Pancreas (tissue), 10 donors: Measurements from ENCODE around the gene HYAL2. TPM values are rescaled to one million over a fixed set of nuclear protein-coding genes. Genes with fewer than 3 reads are reported as not detected.

ENCODE experiments used
- ATAC-seq, 4 donors: fragments of 200-7000 bp; cut with Tn5 transposase; one replicate each; pipeline versions ENCODE4 v1.8.0 to v1.9.1; 2020; ENCODE audit warnings: mild to moderate bottlenecking in 4 of 4, moderate library complexity in 4 of 4
- DNase-seq, 6 donors: peaks; one replicate each; pipeline ENCODE4 v3.0.0-alpha.2; 2020
- FAIRE-seq: peaks from 2 replicates; lab custom pipeline; 2012; peaks lifted over from hg19 to GRCh38; lab: Jason Lieb, UNC
- H3K27ac ChIP-seq, 4 donors: fragments of 200-600 bp; sonication (generic); 1 replicate in 3 of 4; 2 replicates in 1 of 4; pipeline versions ENCODE4 v1.5.0 to v1.8.0; 2020
- H3K27me3 ChIP-seq, 4 donors: fragments of 200-600 bp; one replicate each; pipeline ENCODE4 v1.8.0; 2021
- H3K36me3 ChIP-seq, 3 donors: fragments of 200-600 bp; sonication (generic) in 1 of 3; one replicate each; pipeline versions ENCODE4 v1.5.0 to v1.8.0; 2020 to 2021
- H3K4me1 ChIP-seq, 3 donors: fragments of 200-600 bp; one replicate each; pipeline ENCODE4 v1.8.0; 2021
- H3K4me3 ChIP-seq, 4 donors: fragments of 200-600 bp; sonication (generic) in 2 of 4; one replicate each; pipeline versions ENCODE4 v1.5.0 to v1.8.0; 2020 to 2021
- H3K9me3 ChIP-seq, 4 donors: fragments of 200-600 bp; one replicate each; pipeline ENCODE4 v1.8.0; 2021
- CTCF ChIP-seq, 4 donors: fragments of 200-600 bp; sonication (generic) in 3 of 4; IDR thresholded peaks; one replicate each; pipeline versions ENCODE4 v1.5.0 to v1.8.0; 2021; ENCODE audit warnings: antibody characterized with exemption in 4 of 4
- WGBS, 2 donors: extraction: QIAGEN DNeasy Blood & Tissue Kit; methylation state at CpG; one replicate each; pipeline ENCODE4 v1.1.7; 2013; 5-methylcytosine and 5-hydroxymethylcytosine counted together
- intact Hi-C, 3 donors: fragments of 100-400 bp; cut with DNase I; formaldehyde crosslinking; loops; one replicate each; pipeline versions ENCODE4 v1.11.1 to v1.14.2; 2022
- polyA plus RNA-seq, 2 donors: library from polyadenylated mRNA; stranded (reverse); fragments of 200-250 nt; gene quantifications; one replicate each; pipeline ENCODE4 v1.2.3, GENCODE V29; 2013
- total RNA-seq, 6 donors: library from RNA; stranded (reverse); fragmentation: NEBNext Ultra II Directional in 4 of 6; extraction: Animal tissue kit (Norgen Biotek cat#: 25700) in 4 of 6; gene quantifications; one replicate each; pipeline versions ENCODE4 v1.2.1 to v1.2.4, GENCODE V29; 2021 to 2023
- donor health status: healthy with polysubstance abuse.
- donor health status: DM: no; HTN: no; CAD: no; lungs with moderate emphysema.
- donor health status: DM: no; HTN: no; CAD: no.
- donor health status: control.
- donor health status: control.
- donor health status: Bipolar disorder and iron deficiency.
- donor health status: DM: yes; HTN: yes; CAD: no.
- donor health status: DM: no; HTN: no; CAD: no.
- donor health status: DM: no; HTN: no; CAD: no.
- donor health status: DM: yes; HTN: yes; CAD: no.

HYAL2 gene
- total and polyA plus RNA-seq, 8 donors, result 6.3 to 39.5 (median 14.3) TPM

DNA sequence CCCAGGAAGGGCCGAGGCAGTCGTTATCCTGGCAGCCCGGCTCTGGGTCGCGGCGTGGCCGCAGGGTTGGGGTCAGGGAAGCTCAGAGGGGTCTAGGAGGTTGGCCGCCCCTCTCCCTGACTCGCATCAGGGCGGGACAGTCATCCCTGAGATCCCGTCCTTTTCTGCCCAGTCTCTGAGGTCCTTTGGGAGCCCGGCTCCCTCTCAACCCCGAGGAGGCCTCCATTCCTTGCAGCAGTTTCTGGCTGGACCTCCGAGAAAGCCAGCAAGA, 495 bp downstream of the HYAL2 start:
- Histone ChIP-seq H3K27me3 (no peaks in the 10 kb centered on the region), H3K4me3 (peak overlapping the region in 3 of 4 donors; percentile 4 to 94 (median 83)), H3K36me3 (peaks cover 0 to 8% (median 0%) of the 10 kb centered on the region in 3 donors), H3K27ac (peak overlapping the region; percentile 88 to 98 (median 96)), H3K9me3 (no peaks in the 10 kb centered on the region), H3K4me1 (peaks cover 9 to 25% (median 22%) of the 10 kb centered on the region in 3 donors)
- intact Hi-C loops, result loop anchor here in 1 of 3 donors (10.0 kb wide), 1 partner anchor 67 kb away; no protein-coding TSS in a partner anchor
- FAIRE-seq (no peak), ATAC-seq (no peak), DNase-seq (no peak)
- WGBS, 2 donors, result 33 to 40% methylated on average over 14 of the region's 14 CpGs
- no peak for TF ChIP-seq CTCF (IDR thresholded peaks at IDR 0.05)

GRCh38 chr3:50321336-50322114, 1.0 kb downstream of the HYAL2 start:
- FAIRE-seq, result no peak
- intact Hi-C loops, result loop anchor here in 1 of 3 donors (10.0 kb wide), 1 partner anchor 67 kb away; no protein-coding TSS in a partner anchor

DNA sequence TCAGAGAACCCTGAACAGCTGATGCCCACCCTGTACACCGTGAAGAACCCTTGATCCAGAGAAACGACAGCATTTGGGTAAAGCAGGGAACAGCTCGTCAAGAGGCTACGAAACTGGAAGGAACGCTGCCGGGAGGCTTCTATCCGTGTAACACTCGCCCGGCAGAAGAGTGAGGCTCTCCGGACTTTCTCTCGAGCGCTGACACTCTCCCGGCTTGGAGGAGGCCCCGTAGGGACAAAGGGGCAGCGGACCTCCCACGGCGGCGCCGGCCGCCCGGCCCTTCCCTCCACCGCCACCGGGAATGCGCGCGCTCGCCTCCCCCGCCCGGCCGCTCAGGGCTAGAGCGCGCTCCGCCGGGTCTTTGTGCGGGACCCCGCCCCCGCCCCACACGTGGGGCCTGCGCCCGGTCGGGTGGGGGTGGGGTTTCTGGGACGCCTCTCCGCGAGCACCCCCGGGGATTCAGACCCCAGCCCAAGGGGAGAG, 1.7 kb downstream of the HYAL2 start:
- no peak for TF ChIP-seq CTCF (IDR thresholded peaks at IDR 0.05)
- peak; percentile 76 to 80 (median 78) for ATAC-seq
- FAIRE-seq, result no peak
- peak overlapping the region; percentile 88 to 98 (median 96) for H3K27ac ChIP-seq
- peak; percentile 73 to 89 (median 82) for DNase-seq
- peaks cover 0 to 7% (median 0%) of the 10 kb centered on the region in 3 donors for H3K36me3 ChIP-seq
- WGBS, 2 donors, result 0 to 1% methylated on average over 39 to 45 of the region's 45 CpGs
- H3K4me1 ChIP-seq, result peaks cover 5 to 22% (median 21%) of the 10 kb centered on the region in 3 donors
- no peaks in the 10 kb centered on the region for H3K9me3 ChIP-seq
- peak overlapping the region; percentile 51 to 94 (median 81) for H3K4me3 ChIP-seq
- no peaks in the 10 kb centered on the region for H3K27me3 ChIP-seq
- intact Hi-C loops, result loop anchor here in 1 of 3 donors (10.0 kb wide), 1 partner anchor 66 kb away; no protein-coding TSS in a partner anchor

More at GRCh38 chr3:50321336-50322114, 1.0 kb downstream of the HYAL2 start:
- no peaks in the 10 kb centered on the region for H3K9me3 ChIP-seq
- H3K36me3 ChIP-seq, result peaks cover 0 to 8% (median 0%) of the 10 kb centered on the region in 3 donors
- peaks cover 5 to 22% (median 21%) of the 10 kb centered on the region in 3 donors for H3K4me1 ChIP-seq
- peak overlapping the region; percentile 51 to 94 (median 81) for H3K4me3 ChIP-seq
- DNase-seq (peak; percentile 87 to 95 (median 92)), ATAC-seq (peak; percentile 88 to 91 (median 89))
- WGBS, 2 donors, result 3% methylated on average over 37 to 59 of the region's 59 CpGs
- no peaks in the 10 kb centered on the region for H3K27me3 ChIP-seq
- H3K27ac ChIP-seq, result peak overlapping the region; percentile 88 to 98 (median 96)
- peak in 3 of 4 donors; percentile 15 to 24 (median 21) for TF ChIP-seq CTCF (IDR thresholded peaks at IDR 0.05)

DNA sequence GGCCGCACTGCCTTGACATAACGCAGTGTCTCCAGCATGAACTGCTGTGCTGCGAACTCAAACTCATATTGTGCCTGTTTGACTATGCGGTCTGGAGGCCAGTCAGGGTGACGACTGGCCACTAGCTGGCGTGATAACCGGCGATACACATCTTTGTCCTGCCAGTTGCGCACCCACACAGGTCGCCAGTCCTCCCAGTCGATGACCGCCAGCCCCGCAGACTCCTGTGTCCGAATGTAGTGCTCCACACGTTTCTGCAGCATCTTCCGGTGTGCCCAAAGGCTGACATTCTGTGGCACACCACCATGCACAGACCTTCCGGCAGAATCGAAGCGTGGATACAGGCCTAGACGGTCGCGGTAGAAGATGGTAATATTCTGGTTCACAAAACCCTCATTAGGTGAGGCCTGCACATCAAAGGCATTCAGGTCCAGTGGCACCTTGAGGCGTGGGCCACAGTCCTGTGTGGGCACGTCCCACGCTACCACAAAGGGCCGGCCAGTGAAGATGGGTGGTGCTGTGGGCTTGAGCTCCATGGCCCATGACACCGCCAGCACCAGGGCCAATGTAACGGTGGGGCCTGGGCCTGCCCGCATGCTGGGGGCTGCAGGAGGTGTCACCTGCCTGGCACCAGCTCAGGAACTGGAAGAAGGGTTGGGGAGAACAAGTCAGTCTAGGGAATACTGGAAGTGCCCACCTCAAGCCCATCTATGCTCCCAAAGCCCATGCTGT, 2.5 kb downstream of the HYAL2 start:
- intact Hi-C loops, result loop anchor here in 1 of 3 donors (10.0 kb wide), 1 partner anchor 65 kb away; no protein-coding TSS in a partner anchor
- Histone ChIP-seq H3K4me3 (peak overlapping the region in 3 of 4 donors; percentile 79 to 94 (median 83)), H3K27ac (peak overlapping the region; percentile 88 to 98 (median 96)), H3K27me3 (no peaks in the 10 kb centered on the region), H3K4me1 (peaks cover 5 to 22% (median 21%) of the 10 kb centered on the region in 3 donors), H3K36me3 (no peaks in the 10 kb centered on the region), H3K9me3 (no peaks in the 10 kb centered on the region)
- no peak for TF ChIP-seq CTCF (IDR thresholded peaks at IDR 0.05)
- FAIRE-seq, result no peak
- DNase-seq, result peak in 3 of 6 donors; percentile 31 to 71 (median 55)
- 78 to 83% methylated on average over 29 of the region's 29 CpGs for WGBS, 2 donors
- no peak for ATAC-seq
